DMS 273 (cell line): Measurements from ENCODE around the gene ZMYND19.
"Not testable (repeated sequence)": the region's sequence is repeated elsewhere in the genome, so short reads cannot be mapped to it uniquely, and the experiment has no call there.

Experiments used
- DNase-seq: peaks from one replicate; lab custom pipeline; 2025; ENCODE audit not compliant: unreplicated experiment; lab: John Stamatoyannopoulos, UW

The ZMYND19 gene

DNA sequence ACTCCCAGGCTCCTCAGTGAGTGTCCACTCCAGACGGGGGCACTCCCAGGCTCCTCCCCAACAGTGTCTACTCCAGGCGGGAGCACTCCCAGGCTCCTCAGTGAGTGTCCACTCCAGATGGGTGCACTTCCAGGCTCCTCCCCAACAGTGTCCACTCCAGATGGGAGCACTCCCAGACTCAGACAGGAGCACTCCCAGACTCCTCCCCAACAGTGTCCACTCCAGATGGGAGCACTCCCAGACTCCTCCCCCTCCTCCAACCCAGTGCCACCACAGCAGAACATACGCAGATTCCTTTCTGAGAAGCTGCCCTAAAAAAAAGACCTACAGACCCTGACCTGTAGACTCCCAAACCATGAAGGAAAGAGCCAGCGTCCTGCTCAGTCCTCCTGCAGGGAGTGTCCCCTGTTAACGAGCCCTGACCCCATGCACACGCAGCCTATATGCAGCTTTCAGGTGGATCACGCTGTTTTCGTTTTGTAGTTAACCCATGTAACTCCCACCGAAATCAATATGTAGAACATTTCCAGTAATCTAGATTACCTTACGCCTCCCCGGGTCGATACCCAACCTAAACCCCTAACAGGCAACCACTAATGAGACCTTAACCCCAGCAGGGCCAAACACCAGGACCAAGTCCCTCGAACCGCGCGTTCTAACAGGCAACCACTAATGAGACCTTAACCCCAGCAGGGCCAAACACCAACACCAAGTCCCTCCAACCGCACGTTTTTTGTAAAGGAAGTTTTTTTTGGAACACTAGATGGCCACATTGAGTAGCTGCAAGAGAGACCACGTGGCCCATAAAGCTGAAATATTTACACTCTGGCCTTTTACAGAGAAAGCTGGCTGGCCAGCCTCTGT, 55.8 kb downstream of the ZMYND19 start:
- DNase-seq: peak; percentile 83

DNA sequence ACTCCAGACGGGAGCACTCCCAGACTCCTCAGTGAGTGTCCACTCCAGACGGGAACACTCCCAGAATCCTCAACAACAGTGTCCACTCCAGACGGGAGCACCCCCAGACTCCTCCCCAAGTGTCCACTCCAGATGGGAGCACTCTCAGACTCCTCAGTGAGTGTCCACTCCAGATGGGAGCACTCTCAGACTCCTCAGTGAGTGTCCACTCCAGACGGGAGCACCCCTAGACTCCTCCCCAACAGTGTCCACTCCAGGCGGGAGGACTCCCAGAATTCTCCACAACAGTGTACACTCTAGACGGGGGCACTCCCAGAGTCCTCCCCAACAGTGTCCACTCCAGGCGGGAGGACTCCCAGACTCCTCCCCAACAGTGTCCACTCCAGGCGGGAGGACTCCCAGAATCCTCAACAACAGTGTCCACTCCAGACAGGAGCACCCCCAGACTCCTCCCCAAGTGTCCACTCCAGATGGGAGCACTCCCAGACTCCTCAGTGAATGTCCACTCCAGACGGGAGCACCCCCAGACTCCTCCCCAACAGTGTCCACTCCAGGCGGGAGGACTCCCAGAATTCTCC, 57.3 kb downstream of the ZMYND19 start:
- DNase-seq: not testable (repeated sequence)
